ENCODE results near the gene TAF1C.

- TF ChIP-seq, protein P1, sequence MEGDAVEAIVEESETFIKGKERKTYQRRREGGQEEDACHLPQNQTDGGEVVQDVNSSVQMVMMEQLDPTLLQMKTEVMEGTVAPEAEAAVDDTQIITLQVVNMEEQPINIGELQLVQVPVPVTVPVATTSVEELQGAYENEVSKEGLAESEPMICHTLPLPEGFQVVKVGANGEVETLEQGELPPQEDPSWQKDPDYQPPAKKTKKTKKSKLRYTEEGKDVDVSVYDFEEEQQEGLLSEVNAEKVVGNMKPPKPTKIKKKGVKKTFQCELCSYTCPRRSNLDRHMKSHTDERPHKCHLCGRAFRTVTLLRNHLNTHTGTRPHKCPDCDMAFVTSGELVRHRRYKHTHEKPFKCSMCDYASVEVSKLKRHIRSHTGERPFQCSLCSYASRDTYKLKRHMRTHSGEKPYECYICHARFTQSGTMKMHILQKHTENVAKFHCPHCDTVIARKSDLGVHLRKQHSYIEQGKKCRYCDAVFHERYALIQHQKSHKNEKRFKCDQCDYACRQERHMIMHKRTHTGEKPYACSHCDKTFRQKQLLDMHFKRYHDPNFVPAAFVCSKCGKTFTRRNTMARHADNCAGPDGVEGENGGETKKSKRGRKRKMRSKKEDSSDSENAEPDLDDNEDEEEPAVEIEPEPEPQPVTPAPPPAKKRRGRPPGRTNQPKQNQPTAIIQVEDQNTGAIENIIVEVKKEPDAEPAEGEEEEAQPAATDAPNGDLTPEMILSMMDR (IDR thresholded peaks at IDR 0.05; ENCODE audit: low read length), result no peak
- no peak for TF ChIP-seq EZH2 (IDR thresholded peaks at IDR 0.05; ENCODE audit: borderline replicate concordance, low read length)
These were observed 28.7 kb upstream of the TAF1C start for GRCh38 chr16:84215531-84215930.

All from OCI-LY1 (cell line).